ENCODE results near the gene BMP15.

- TF ChIP-seq POLR2A (IDR thresholded peaks at IDR 0.05) = no peak
- TF ChIP-seq CTCF (IDR thresholded peaks at IDR 0.05) = no peak
- no peak for TF ChIP-seq POLR2AphosphoS5 (IDR thresholded peaks at IDR 0.05)
- no peak for TF ChIP-seq EP300 (IDR thresholded peaks at IDR 0.05)
These were observed 31.9 kb downstream of the BMP15 start for GRCh38 chrX:50942471-50942870.

All from stomach (tissue), 4 donors.